ENCODE measurements around the gene ZBTB7B.

The ZBTB7B gene

DNA sequence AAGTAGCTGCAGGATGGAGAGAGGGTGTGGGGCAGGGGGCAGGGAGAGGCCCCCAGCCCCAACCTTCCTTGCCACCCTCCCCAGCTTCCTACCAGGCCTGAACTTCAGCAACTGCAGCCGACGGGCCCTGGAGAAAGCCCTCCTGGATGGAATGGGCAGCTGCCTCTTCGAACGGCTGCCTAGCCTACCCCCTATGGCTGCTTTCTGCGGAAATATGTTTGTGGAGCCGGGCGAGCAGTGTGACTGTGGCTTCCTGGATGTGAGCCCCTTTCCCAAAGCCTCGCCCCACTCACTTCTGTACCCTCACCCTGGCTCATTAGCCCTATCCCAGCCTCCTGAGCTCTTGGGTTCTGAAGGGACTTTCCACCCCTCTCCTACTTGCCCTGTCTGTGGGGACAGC lies 54.5 kb downstream of the ZBTB7B start:
- no peak for DNase-seq (ENCODE audit: low read depth in 2 of 3, low spot score in 1 of 3)

DNA sequence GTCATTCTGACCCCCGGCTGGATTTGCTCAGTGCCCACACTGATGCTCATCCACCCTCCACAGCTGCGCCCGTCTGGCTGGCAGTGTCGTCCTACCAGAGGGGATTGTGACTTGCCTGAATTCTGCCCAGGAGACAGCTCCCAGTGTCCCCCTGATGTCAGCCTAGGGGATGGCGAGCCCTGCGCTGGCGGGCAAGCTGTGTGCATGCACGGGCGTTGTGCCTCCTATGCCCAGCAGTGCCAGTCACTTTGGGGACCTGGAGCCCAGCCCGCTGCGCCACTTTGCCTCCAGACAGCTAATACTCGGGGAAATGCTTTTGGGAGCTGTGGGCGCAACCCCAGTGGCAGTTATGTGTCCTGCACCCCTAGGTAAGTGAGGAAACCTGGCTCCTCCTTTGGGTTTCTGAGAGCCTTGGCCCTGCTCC lies 55.2 kb downstream of the ZBTB7B start:
- no peak for DNase-seq (ENCODE audit: low read depth in 2 of 3, low spot score in 1 of 3)

DNA sequence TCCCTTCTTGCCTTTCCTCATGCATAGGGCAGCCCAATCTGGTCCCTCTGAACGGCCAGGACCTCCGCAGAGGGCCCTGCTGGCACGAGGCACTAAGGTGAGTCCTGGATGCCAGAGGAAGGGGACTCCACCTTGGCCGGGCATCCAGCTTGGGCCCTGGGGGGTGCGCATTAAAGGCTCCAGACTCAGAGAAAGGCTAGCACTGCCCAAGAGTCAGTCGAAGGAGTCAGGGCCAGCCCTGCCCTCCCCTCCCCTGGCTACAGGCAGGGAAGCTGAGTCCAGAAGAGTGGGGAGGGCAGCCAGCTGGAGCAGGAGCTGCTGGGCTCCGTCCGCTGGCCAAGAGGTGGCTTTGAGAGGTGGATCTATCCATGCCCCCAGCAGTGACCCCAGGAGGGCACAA lies 58.1 kb downstream of the ZBTB7B start:
- DNase-seq (ENCODE audit: low read depth in 2 of 3, low spot score in 1 of 3): no peak

DNA sequence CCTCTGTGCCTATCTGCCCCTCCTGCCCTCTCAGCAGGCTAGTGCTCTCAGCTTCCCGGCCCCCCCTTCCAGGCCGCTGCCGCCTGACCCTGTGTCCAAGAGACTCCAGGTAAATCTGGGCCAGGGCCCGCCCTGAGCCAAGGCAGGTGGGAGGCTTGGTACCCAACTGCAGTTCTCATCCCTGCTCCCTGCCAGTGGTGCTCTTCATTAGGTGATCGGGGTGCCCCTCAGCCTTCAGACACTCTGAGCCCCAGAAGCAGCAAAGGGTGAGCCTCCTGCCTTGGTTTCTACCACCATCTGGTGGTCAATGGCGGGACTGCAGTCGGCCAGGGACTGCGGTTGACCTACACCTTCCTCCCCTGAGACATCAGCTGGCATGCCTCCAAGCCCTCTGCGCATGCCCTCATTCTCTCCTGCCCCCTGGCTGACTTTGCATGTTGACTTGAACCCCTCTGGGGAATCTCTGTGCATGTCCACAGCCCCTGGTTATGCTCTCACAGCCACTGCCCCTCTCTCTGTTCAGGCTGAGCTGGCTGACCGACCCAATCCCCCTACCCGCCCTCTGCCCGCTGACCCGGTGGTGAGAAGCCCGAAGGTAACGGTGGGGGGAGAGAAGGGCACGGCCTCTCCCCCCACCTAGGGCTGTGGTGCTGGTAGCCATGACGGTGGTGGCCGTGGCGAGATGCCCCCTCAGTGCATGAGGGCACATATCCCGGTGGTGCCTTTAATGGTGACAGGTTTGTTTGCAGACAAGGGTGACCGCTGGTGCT lies 59.0 kb downstream of the ZBTB7B start:
- DNase-seq (ENCODE audit: low read depth in 2 of 3, low spot score in 1 of 3): peak; percentile 91 to 99 (median 92)

DNA sequence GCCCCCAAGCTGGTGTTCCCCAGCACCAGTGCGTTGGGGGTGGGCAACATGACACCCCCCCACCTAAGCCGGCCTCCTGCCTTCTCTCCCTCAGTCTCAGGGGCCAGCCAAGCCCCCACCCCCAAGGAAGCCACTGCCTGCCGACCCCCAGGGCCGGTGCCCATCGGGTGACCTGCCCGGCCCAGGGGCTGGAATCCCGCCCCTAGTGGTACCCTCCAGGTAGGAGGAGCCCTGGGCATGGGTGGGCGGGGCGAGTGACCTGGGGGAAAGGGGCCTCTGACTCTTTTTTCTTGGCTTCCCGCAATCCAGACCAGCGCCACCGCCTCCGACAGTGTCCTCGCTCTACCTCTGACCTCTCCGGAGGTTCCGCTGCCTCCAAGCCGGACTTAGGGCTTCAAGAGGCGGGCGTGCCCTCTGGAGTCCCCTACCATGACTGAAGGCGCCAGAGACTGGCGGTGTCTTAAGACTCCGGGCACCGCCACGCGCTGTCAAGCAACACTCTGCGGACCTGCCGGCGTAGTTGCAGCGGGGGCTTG lies 59.6 kb downstream of the ZBTB7B start:
- no peak for DNase-seq (ENCODE audit: low read depth in 2 of 3, low spot score in 1 of 3)

DNA sequence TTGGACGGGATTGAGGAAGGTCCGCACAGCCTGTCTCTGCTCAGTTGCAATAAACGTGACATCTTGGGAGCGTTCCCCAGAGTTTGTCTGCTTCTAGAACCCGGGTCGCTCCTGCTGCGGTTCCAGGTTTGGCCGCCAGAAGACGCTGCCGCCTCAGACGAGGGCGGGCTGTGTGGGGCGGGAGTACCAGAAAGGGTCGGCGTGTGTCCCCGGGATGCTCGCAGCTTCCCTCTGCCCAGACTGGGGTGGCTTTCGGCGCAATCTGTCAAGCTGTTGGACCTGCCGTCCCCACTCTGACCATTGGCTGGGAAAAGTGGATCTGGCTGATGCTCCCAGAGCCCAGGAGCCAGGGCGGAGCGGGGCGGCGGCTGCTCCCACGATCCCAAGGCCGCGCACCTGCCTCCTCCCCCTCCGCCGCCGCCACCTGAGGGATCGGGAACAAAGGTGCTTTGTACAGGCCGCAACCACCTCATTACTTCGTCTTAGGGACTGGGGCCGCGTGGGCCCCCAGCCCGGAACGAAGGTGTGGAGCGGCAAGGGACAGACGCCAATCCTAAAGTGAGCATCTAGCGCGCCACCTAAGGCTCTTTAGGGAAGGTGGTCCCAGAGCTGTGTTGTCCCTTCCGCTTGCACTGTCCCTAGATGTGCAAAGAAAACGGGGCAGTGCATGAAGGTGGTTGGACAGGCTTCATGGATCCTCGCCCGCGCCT lies 60.3 kb downstream of the ZBTB7B start:
- DNase-seq (ENCODE audit: low read depth in 2 of 3, low spot score in 1 of 3): peak; percentile 65 to 91 (median 77)

DNA sequence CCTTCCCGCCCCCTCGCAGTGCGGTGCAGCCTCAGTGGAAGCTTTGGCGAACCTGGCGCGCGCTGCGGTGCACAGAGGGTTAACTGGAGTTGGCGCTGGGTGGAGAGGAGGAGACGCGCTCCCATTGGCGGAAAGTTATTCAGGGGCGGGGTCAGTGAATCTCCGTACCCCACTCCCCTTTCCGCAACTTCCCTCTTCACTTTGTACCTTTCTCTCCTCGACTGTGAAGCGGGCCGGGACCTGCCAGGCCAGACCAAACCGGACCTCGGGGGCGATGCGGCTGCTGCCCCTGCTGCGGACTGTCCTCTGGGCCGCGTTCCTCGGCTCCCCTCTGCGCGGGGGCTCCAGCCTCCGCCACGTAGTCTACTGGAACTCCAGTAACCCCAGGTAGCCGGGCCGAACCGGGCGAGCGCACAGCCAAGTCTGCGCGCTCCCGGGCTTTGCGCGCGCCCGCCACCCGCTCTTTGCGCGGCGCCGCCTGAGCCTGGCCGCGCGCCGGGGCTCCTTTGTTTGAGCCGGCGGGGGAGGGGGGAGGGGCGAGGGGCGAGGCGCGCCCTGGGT lies 61.0 kb downstream of the ZBTB7B start, which contains the start of gene EFNA4:
EFNA4 (plus strand) TSS at position 191 of the 561 bp plus-strand sequence; CDS start at position 275, 84 bp downstream.
- DNase-seq (ENCODE audit: low read depth in 2 of 3, low spot score in 1 of 3): peak; percentile 65 to 80 (median 78)

DNA sequence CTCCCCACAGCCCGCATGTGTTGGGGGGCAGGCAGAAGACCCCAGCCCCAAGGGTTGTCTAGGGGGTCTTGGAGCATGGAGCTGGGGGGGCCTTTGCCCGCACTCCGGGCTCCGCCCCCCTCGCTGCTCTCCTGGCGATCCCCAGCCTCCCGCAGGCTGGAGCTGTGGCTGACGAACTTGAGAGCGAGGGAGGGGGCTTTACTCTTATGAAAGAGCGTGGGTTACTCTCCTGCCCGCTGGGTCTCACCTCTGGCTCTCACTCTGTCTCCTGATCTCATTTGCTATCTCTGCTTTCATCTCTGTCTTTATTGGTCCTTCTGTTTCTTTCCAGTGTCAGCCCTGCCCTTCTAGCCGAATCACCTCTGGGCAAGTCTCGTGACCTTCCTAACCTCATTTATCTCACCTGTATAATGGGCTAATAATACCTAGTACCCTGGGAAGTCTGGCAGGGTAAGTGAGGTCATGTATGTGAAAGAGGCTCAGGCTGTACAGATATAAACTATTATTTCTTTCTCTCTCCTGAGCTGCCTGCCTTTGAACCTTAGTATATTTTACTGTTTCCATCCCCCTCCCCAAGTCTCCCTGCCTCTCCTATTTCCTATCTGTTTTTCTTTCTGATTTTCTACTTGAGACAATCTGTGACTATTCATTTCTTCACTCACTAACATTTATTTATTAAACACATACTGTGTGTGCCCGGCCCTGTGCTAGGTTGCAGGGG lies 61.7 kb downstream of the ZBTB7B start:
- DNase-seq (ENCODE audit: low read depth in 2 of 3, low spot score in 1 of 3): no peak

DNA sequence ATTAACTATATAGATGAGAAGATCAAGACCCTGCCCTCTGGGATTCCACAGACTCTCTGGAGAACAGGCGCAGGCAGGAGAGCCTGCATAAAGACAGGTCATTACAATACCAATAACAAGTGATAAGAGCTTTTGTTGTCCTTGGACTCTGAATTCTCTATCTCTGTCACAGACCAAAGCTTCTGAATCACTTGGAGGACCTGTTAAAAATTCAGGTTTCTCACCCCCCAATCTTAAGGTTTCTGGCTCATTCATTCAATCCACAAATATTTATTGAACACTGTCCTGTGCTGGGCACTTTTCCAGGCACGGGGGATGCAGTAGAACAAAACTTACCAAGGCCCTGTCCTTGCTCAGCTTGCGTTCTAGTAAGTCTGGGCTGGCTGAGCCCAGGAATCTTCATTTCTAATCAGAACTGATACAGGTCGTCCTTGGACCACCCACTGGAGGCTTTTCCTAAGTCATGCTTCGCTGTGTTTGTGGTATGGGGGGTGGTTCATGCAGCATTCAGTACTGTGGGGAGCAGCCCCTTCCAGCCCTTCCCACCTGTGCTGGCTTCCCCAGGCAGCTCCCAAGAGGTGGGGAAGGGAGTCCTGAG lies 62.3 kb downstream of the ZBTB7B start:
- no peak for DNase-seq (ENCODE audit: low read depth in 2 of 3, low spot score in 1 of 3)

DNA sequence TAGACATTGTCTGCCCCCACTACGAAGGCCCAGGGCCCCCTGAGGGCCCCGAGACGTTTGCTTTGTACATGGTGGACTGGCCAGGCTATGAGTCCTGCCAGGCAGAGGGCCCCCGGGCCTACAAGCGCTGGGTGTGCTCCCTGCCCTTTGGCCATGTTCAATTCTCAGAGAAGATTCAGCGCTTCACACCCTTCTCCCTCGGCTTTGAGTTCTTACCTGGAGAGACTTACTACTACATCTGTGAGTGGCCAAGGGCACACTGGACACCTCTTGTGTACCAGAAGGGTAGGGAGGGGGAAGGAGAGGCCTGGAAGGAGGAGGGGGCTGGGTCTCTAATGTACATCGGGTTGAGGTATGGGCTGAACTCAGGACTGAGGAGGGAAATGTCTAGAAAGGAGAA lies 64.2 kb downstream of the ZBTB7B start:
- no peak for DNase-seq (ENCODE audit: low read depth in 2 of 3, low spot score in 1 of 3)
